Measurements from ENCODE around the gene JHY.

DNA sequence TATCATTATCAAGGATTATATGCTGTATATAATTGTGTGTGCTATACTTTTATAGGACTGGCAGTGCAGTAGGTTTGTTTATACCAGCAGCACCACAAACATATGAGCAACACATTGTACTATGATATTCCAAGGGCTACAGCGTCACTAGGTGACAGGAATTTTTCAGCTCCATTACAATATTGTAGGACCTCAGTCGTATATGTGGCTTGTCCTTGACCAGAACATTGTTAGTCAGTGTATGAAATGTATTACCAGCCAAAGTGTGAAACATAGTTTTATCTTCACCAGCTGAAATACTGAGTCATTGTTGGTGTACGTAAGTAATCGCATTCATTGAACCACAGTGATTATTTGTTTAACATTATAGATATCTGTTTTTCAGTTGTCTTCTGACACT lies 20.4 kb downstream of the JHY start:
- TF ChIP-seq, protein P1, sequence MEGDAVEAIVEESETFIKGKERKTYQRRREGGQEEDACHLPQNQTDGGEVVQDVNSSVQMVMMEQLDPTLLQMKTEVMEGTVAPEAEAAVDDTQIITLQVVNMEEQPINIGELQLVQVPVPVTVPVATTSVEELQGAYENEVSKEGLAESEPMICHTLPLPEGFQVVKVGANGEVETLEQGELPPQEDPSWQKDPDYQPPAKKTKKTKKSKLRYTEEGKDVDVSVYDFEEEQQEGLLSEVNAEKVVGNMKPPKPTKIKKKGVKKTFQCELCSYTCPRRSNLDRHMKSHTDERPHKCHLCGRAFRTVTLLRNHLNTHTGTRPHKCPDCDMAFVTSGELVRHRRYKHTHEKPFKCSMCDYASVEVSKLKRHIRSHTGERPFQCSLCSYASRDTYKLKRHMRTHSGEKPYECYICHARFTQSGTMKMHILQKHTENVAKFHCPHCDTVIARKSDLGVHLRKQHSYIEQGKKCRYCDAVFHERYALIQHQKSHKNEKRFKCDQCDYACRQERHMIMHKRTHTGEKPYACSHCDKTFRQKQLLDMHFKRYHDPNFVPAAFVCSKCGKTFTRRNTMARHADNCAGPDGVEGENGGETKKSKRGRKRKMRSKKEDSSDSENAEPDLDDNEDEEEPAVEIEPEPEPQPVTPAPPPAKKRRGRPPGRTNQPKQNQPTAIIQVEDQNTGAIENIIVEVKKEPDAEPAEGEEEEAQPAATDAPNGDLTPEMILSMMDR (IDR thresholded peaks at IDR 0.05), result no peak
- TF ChIP-seq EZH2 (IDR thresholded peaks at IDR 0.05; ENCODE audit: borderline replicate concordance, insufficient read depth, low read depth, low read length, poor library complexity, severe bottlenecking), result no peak

Data from B cell (primary cell).